K562 (cell line): ENCODE data around the gene AARS1. TPM values are rescaled to one million over a fixed set of nuclear protein-coding genes. Genes with fewer than 3 reads are reported as not detected.
A peak's percentile ranks its signal among the peaks of the same experiment; 100 is the strongest.

Experiments used
- BRF1 ChIP-seq: IDR thresholded peaks from 3 replicates; pipeline ENCODE4 v1.6.1; 2011; ENCODE audit warnings: borderline replicate concordance, mild to moderate bottlenecking; ENCODE audit not compliant: insufficient read length; ENCODE audit errors: extremely low read depth
- FOXJ3 ChIP-seq: sonication (generic); formaldehyde crosslinking; IDR thresholded peaks from 2 replicates; pipeline ENCODE4 v1.4.0; 2020; ENCODE audit warnings: mild to moderate bottlenecking, missing genetic modification reagents
- MAZ ChIP-seq, 2 experiments: fragments of 450-650 bp in 1 of 2; sonication (generic) in 1 of 2; formaldehyde crosslinking; IDR thresholded peaks in 1 of 2; conservative IDR thresholded peaks in 1 of 2; 2 replicates each; pipeline versions ENCODE4 v1.4.0 to v1.5.0; 2020; ENCODE audit warnings: mild to moderate bottlenecking in 1 of 2, missing genetic modification reagents in 1 of 2
- MCM3 ChIP-seq: fragments of 450-650 bp; IDR thresholded peaks from 2 replicates; pipeline ENCODE4 v1.6.1; 2016
- MEIS2 ChIP-seq: fragments of 450-650 bp; IDR thresholded peaks from 2 replicates; pipeline ENCODE4 v1.6.1; 2014; ENCODE audit warnings: mild to moderate bottlenecking; ENCODE audit not compliant: partially characterized antibody
- NR2C1 ChIP-seq, 2 experiments: fragments of 450-650 bp; IDR thresholded peaks; 2 replicates each; pipeline ENCODE4 v1.6.1; 2017; ENCODE audit warnings: mild to moderate bottlenecking in 2 of 2, antibody characterized with exemption in 1 of 2, inconsistent platforms in 1 of 2, missing compliant biosample characterization in 1 of 2, missing genetic modification characterization in 1 of 2
- RNF2 ChIP-seq: sonication (generic); IDR thresholded peaks from 2 replicates; pipeline ENCODE4 v1.6.1; 2016
- SIRT6 ChIP-seq: IDR thresholded peaks from one replicate; pipeline ENCODE4 v1.6.1; 2012; ENCODE audit warnings: low read depth, mild to moderate bottlenecking, control low read depth, inconsistent platforms, low read length, moderate library complexity
- SMC3 ChIP-seq: conservative IDR thresholded peaks from 2 replicates; pipeline ENCODE4 v1.6.1; 2011; ENCODE audit warnings: low read depth, low read length, improper control_type of control experiment; ENCODE audit not compliant: insufficient read depth
- ZBTB17 ChIP-seq: fragments of 450-650 bp; formaldehyde crosslinking; IDR thresholded peaks from 2 replicates; pipeline ENCODE4 v1.4.0; 2020; ENCODE audit warnings: mild to moderate bottlenecking
- ZKSCAN3 ChIP-seq: fragments of 250-450 bp; sonication (Bioruptor Pico); IDR thresholded peaks from 2 replicates; pipeline ENCODE4 v1.4.0; 2020
- ZNF146 ChIP-seq: IDR thresholded peaks from one replicate; pipeline ENCODE4 v1.6.1; 2018; ENCODE audit warnings: missing compliant biosample characterization; ENCODE audit not compliant: unreplicated experiment
- polyA plus RNA-seq, 8 experiments: library from polyadenylated mRNA; depleted of rRNA in 4 of 8; stranded (reverse) in 5 of 8; unstranded in 3 of 8; fragments of >200 nt; fragmentation: Nextera tagmentation in 2 of 8; fragmentation: Illumina TruSeq in 1 of 8; extraction: Ambion mirVana in 2 of 8; extraction: Trizol in 1 of 8; gene quantifications; 2 replicates each; pipeline versions ENCODE4 v1.2.1 to v1.2.3, GENCODE V29; 2011 to 2014; ENCODE audit warnings: inconsistent platforms in 1 of 8, missing spikeins in 1 of 8
- total RNA-seq, 7 experiments: library from RNA; depleted of rRNA in 6 of 7; stranded (reverse); fragments of >200 nt in 6 of 7; fragmentation: Illumina TruSeq in 2 of 7; extraction: Trizol in 2 of 7; gene quantifications; 2 replicates each; pipeline versions ENCODE4 v1.2.1 to v1.2.3, GENCODE V29; 2011 to 2021; ENCODE audit warnings: low replicate concordance in 1 of 7
- TF ChIP-seq, protein P1 (sequence below): sonication (generic); formaldehyde crosslinking; IDR thresholded peaks from 2 replicates; pipeline ENCODE4 v1.8.1; 2023; ENCODE audit warnings: mild to moderate bottlenecking, missing genetic modification reagents
- TF ChIP-seq, protein P2 (sequence below): fragments of 150-350 bp; IDR thresholded peaks from 2 replicates; pipeline ENCODE4 v1.6.1; 2014; ENCODE audit warnings: low read depth, mild to moderate bottlenecking, low read length, borderline replicate concordance
- TF ChIP-seq, protein P3 (sequence below): sonication (generic); formaldehyde crosslinking; IDR thresholded peaks from 2 replicates; pipeline ENCODE4 v1.8.0; 2022; ENCODE audit warnings: mild to moderate bottlenecking, missing genetic modification reagents
- TF ChIP-seq, protein P4 (sequence below): sonication (generic); formaldehyde crosslinking; IDR thresholded peaks from 2 replicates; pipeline ENCODE4 v1.8.0; 2023; ENCODE audit warnings: mild to moderate bottlenecking, missing genetic modification reagents

The AARS1 gene
- total and polyA plus RNA-seq, 9 of the 15 experiments (the other 6 are each of a cell fraction or from before 2014, with no cell fraction given), result 50.1 to 235 (median 174) TPM

DNA sequence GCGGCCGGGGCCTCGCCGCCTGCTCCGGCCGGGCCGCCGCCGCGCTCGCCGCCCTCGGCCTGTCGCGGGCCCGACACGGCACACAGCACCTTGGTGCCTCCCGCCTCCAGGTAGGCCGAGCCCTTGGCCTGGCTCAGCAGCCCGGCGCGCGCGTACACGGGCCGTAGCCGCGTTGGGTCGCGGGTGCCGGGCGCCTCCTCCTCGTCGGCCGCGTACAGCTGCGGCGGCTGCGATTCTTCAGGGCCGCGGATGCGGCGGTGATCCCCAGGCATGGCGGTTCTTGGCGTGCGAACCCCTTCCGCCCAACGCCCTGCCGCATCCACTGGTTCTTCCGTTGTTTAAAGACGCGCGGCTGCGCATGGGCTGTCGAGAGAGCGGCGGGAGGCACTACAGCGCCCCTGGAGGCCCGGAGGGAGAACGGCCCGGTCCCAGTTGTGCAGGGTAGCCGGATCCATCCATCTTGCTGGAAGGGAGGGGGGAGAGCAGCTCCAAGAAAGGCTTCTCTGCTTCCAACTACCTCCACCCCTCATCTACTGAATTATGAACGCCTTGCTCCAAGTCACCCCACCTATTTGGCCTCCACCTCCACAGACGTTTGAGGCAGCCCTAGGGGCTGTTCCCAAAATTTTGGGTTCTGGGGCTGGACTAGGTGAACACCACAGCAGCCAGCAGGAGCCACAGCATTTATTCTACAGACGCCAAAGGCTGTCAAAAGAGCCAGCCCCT is 37.5 kb downstream of the AARS1 start, which contains the start of gene EXOSC6 (continued):
- TF ChIP-seq, protein P1, sequence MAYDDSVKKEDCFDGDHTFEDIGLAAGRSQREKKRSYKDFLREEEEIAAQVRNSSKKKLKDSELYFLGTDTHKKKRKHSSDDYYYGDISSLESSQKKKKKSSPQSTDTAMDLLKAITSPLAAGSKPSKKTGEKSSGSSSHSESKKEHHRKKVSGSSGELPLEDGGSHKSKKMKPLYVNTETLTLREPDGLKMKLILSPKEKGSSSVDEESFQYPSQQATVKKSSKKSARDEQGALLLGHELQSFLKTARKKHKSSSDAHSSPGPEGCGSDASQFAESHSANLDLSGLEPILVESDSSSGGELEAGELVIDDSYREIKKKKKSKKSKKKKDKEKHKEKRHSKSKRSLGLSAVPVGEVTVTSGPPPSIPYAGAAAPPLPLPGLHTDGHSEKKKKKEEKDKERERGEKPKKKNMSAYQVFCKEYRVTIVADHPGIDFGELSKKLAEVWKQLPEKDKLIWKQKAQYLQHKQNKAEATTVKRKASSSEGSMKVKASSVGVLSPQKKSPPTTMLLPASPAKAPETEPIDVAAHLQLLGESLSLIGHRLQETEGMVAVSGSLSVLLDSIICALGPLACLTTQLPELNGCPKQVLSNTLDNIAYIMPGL (CRISPR knock-in tag), result peak; percentile 19
- no peak for TF ChIP-seq MCM3
- TF ChIP-seq, protein P2, sequence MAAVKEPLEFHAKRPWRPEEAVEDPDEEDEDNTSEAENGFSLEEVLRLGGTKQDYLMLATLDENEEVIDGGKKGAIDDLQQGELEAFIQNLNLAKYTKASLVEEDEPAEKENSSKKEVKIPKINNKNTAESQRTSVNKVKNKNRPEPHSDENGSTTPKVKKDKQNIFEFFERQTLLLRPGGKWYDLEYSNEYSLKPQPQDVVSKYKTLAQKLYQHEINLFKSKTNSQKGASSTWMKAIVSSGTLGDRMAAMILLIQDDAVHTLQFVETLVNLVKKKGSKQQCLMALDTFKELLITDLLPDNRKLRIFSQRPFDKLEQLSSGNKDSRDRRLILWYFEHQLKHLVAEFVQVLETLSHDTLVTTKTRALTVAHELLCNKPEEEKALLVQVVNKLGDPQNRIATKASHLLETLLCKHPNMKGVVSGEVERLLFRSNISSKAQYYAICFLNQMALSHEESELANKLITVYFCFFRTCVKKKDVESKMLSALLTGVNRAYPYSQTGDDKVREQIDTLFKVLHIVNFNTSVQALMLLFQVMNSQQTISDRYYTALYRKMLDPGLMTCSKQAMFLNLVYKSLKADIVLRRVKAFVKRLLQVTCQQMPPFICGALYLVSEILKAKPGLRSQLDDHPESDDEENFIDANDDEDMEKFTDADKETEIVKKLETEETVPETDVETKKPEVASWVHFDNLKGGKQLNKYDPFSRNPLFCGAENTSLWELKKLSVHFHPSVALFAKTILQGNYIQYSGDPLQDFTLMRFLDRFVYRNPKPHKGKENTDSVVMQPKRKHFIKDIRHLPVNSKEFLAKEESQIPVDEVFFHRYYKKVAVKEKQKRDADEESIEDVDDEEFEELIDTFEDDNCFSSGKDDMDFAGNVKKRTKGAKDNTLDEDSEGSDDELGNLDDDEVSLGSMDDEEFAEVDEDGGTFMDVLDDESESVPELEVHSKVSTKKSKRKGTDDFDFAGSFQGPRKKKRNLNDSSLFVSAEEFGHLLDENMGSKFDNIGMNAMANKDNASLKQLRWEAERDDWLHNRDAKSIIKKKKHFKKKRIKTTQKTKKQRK, result no peak
- no peak for TF ChIP-seq NR2C1 (IDR thresholded peaks at IDR 0.05)
- 0 out of 2 replicates have a peak, but pooled peaks have one; percentile 15 for TF ChIP-seq NR2C1 (tag; IDR thresholded peaks at IDR 0.05)
- peak; percentile 94 to 97 for TF ChIP-seq MAZ (CRISPR knock-in tag; conservative IDR thresholded peaks at IDR 0.05 in 1 of 2, IDR thresholded peaks at IDR 0.05 in 1 of 2)
- no peak for TF ChIP-seq FOXJ3 (CRISPR knock-in tag)
- TF ChIP-seq, protein P3, sequence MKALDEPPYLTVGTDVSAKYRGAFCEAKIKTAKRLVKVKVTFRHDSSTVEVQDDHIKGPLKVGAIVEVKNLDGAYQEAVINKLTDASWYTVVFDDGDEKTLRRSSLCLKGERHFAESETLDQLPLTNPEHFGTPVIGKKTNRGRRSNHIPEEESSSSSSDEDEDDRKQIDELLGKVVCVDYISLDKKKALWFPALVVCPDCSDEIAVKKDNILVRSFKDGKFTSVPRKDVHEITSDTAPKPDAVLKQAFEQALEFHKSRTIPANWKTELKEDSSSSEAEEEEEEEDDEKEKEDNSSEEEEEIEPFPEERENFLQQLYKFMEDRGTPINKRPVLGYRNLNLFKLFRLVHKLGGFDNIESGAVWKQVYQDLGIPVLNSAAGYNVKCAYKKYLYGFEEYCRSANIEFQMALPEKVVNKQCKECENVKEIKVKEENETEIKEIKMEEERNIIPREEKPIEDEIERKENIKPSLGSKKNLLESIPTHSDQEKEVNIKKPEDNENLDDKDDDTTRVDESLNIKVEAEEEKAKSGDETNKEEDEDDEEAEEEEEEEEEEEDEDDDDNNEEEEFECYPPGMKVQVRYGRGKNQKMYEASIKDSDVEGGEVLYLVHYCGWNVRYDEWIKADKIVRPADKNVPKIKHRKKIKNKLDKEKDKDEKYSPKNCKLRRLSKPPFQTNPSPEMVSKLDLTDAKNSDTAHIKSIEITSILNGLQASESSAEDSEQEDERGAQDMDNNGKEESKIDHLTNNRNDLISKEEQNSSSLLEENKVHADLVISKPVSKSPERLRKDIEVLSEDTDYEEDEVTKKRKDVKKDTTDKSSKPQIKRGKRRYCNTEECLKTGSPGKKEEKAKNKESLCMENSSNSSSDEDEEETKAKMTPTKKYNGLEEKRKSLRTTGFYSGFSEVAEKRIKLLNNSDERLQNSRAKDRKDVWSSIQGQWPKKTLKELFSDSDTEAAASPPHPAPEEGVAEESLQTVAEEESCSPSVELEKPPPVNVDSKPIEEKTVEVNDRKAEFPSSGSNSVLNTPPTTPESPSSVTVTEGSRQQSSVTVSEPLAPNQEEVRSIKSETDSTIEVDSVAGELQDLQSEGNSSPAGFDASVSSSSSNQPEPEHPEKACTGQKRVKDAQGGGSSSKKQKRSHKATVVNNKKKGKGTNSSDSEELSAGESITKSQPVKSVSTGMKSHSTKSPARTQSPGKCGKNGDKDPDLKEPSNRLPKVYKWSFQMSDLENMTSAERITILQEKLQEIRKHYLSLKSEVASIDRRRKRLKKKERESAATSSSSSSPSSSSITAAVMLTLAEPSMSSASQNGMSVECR, result no peak; the same call in 1 of the 2 replicates
- no peak for TF ChIP-seq ZKSCAN3 (CRISPR knock-in tag)
- TF ChIP-seq MEIS2, result peak; percentile 80
- TF ChIP-seq SMC3, result no peak
- TF ChIP-seq SIRT6, result no peak
- peak; percentile 90 for TF ChIP-seq ZBTB17 (CRISPR knock-in tag)
- TF ChIP-seq RNF2, result peak; percentile 55; the same call in 1 of the 2 replicates
- no peak for TF ChIP-seq ZNF146
- TF ChIP-seq, protein P4, sequence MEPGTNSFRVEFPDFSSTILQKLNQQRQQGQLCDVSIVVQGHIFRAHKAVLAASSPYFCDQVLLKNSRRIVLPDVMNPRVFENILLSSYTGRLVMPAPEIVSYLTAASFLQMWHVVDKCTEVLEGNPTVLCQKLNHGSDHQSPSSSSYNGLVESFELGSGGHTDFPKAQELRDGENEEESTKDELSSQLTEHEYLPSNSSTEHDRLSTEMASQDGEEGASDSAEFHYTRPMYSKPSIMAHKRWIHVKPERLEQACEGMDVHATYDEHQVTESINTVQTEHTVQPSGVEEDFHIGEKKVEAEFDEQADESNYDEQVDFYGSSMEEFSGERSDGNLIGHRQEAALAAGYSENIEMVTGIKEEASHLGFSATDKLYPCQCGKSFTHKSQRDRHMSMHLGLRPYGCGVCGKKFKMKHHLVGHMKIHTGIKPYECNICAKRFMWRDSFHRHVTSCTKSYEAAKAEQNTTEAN (CRISPR knock-in tag), result no peak; the same call in 1 of the 2 replicates
- TF ChIP-seq BRF1, result no peak
